OCI-M2 (cell line): ENCODE measurements around the gene KYAT1.
A peak's percentile ranks its signal among the peaks of the same experiment; 100 is the strongest.

Experiments used
- DNase-seq: peaks from one replicate; lab custom pipeline; 2025; ENCODE audit not compliant: unreplicated experiment; lab: John Stamatoyannopoulos, UW

KYAT1 gene

DNA sequence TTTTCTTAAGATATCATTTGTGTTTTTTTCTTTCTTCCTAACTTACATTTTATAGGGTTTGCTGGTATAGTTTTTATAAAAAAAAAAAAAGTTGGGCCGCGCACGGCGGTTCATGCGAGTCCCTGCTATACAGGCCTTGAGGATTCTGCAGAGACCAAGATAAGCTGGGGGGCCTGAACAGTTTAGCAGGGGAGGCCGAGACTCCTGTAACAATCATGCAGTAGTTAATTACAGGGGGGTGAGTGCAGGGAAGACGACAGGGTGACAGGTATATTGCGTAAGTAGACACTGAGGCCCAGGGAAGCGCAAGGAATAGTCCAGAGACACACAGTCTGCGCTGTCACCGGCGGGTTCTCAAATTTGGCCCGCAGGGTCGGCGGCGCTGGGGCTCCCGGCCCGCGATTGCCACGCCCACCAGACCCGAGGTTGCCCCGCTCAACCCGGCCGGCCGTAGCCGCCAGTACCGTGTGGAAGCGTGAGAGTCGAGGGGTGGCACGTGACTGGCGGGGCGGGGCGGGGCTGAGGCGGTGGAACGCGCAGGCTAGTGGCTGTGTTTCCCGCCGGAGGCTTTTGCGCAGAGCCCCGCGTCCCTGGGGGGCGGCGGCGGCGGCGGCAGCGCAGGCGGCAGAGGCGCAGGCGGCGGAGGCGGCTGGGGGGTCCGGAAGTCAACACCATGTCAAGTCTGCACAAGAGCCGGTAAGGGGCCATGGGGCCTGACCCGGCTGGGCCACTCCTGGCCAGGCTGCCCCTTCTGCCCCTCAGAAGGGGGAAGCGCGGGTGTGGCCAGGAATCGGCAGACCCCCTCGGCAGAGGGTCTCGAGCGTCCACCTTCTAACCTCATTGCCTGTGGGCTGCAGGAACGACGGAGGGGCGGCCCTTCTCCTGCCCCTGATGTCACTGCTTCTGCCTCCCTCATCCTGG, 94.8 kb downstream of the KYAT1 start, which contains the start of gene TBC1D13:
TBC1D13 (plus strand) TSS at position 573 of the 921 bp plus-strand sequence; CDS start at position 674, 101 bp downstream.
- DNase-seq, result peak; percentile 54

DNA sequence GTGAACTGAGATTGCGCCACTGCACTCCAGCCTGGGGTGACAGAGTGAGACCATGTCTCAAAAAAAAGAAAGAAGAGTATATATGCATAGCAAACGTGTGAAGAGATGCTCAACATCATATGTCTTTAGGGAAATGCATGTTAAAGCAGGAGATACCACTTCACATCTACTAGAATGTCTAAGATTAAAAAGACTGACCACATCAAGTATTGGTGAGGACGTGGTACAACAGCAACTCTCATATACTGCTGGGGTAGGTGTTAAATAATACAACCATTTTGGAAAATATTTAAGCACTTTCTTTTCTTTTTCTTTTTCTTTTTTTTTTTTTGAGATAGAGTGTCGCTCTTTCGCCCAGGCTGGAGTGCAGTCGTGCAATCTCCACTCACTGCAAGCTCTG, 96.3 kb downstream of the KYAT1 start:
- no peak for DNase-seq
